ENCODE results near the gene MYH3.

DNA sequence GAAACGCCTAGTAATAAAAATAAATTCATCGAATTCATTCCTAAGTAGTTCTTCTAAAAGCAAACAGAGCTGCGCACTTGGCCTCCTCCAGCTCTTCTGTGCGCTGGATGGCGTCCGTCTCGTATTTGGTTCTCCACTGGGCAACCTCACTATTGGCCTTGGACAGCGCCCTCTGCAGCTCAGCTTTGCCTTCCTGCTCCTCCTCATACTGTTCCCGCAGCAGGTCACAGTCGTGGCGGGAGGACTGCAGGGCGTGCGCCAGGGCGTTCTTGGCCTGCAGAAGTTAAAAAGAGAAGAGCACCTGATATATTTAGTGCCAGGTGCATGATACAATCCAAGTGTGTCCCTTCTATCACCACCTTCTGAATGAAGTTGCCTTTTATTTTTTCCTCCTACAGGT is 21.8 kb downstream of the MYH3 start:
- TF ChIP-seq, protein P1, sequence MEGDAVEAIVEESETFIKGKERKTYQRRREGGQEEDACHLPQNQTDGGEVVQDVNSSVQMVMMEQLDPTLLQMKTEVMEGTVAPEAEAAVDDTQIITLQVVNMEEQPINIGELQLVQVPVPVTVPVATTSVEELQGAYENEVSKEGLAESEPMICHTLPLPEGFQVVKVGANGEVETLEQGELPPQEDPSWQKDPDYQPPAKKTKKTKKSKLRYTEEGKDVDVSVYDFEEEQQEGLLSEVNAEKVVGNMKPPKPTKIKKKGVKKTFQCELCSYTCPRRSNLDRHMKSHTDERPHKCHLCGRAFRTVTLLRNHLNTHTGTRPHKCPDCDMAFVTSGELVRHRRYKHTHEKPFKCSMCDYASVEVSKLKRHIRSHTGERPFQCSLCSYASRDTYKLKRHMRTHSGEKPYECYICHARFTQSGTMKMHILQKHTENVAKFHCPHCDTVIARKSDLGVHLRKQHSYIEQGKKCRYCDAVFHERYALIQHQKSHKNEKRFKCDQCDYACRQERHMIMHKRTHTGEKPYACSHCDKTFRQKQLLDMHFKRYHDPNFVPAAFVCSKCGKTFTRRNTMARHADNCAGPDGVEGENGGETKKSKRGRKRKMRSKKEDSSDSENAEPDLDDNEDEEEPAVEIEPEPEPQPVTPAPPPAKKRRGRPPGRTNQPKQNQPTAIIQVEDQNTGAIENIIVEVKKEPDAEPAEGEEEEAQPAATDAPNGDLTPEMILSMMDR (IDR thresholded peaks at IDR 0.05) = no peak
- TF ChIP-seq POLR2A (IDR thresholded peaks at IDR 0.05) = no peak
- no peak for TF ChIP-seq POLR2AphosphoS5 (IDR thresholded peaks at IDR 0.05; ENCODE audit: insufficient read depth in 1 of 2, low read depth in 1 of 2)
